H1 (cell line): ENCODE data around the gene RPAP3. TPM values are rescaled to one million over a fixed set of nuclear protein-coding genes. Genes with fewer than 3 reads are reported as not detected.

Source experiments
- CTCF ChIA-PET: fragments of 300-600 bp; sonication (Branson Sonifier 250); formaldehyde crosslinking; loops from one replicate; lab custom pipeline; 2021; ENCODE audit not compliant: partially characterized antibody; lab: Charles Lee
- POLR2A ChIA-PET: fragments of 300-600 bp; sonication (Branson Sonifier 250); formaldehyde crosslinking; loops from one replicate; lab custom pipeline; 2021; ENCODE audit warnings: inconsistent platforms; ENCODE audit not compliant: partially characterized antibody; lab: Charles Lee
- DNase-seq, 2 experiments: peaks; one replicate each; pipeline versions ENCODE4 v3.0.0 to v3.0.0-alpha.2; 2010 to 2022; ENCODE audit warnings: low spot score in 2 of 2, low read depth in 1 of 2, mixed read lengths in 1 of 2
- FAIRE-seq: peaks from 2 replicates; lab custom pipeline; 2011; peaks lifted over from hg19 to GRCh38; lab: Jason Lieb, UNC
- H2AFZ ChIP-seq: 2 replicates; pipeline ENCODE4 v1.8.1; 2012; ENCODE audit warnings: low read length, inconsistent platforms
- H2AK5ac ChIP-seq: 2 replicates; pipeline ENCODE4 v1.6.1; 2013; ENCODE audit warnings: low read depth, low read length
- H2BK120ac ChIP-seq: replicated peaks from 2 replicates; pipeline ENCODE3; 2013; ENCODE audit warnings: low read depth, low read length, inconsistent platforms
- H2BK12ac ChIP-seq: 2 replicates; pipeline ENCODE4 v1.6.1; 2013; ENCODE audit warnings: low read depth, low read length
- H2BK15ac ChIP-seq: 2 replicates; pipeline ENCODE4 v1.6.1; 2013; ENCODE audit warnings: low read length
- H2BK20ac ChIP-seq: 2 replicates; pipeline ENCODE4 v1.6.1; 2013; ENCODE audit warnings: low read length
- H2BK5ac ChIP-seq: 2 replicates; pipeline ENCODE4 v1.6.1; 2013; ENCODE audit warnings: low read depth, low read length
- H3K14ac ChIP-seq: 2 replicates; pipeline ENCODE4 v1.6.1; 2013; ENCODE audit warnings: inconsistent platforms; ENCODE audit not compliant: insufficient read length
- H3K18ac ChIP-seq: 2 replicates; pipeline ENCODE4 v1.6.1; 2013; ENCODE audit warnings: low read length; ENCODE audit errors: extremely low read depth
- H3K23ac ChIP-seq: 2 replicates; pipeline ENCODE4 v1.6.1; 2013; ENCODE audit warnings: inconsistent platforms; ENCODE audit not compliant: insufficient read length
- H3K23me2 ChIP-seq: 2 replicates; pipeline ENCODE4 v1.6.1; 2013; ENCODE audit warnings: low read depth, low read length
- H3K27ac ChIP-seq: 2 replicates; pipeline ENCODE4 v1.6.1; 2011; ENCODE audit warnings: low read depth, low read length, inconsistent platforms
- H3K27me3 ChIP-seq, 4 experiments: replicated peaks in 1 of 4; 1 replicate in 1 of 4; 2 replicates in 3 of 4; pipeline versions ENCODE4 v1.6.1 to v1.8.1; 2011 to 2013; ENCODE audit warnings: low read length in 3 of 4, mild to moderate bottlenecking in 3 of 4, inconsistent platforms in 2 of 4, mixed read lengths in 2 of 4, moderate library complexity in 1 of 4; ENCODE audit not compliant: control insufficient read depth in 3 of 4, insufficient read depth in 3 of 4; ENCODE audit errors: extremely low read depth in 1 of 4
- H3K36me3 ChIP-seq, 4 experiments: 2 replicates each; pipeline versions ENCODE4 v1.6.1 to v1.8.1; 2011 to 2013; ENCODE audit warnings: mild to moderate bottlenecking in 4 of 4, low read length in 3 of 4, moderate library complexity in 2 of 4, control low read depth in 1 of 4, inconsistent platforms in 1 of 4; ENCODE audit not compliant: insufficient read depth in 4 of 4, control insufficient read depth in 2 of 4
- H3K4ac ChIP-seq: replicated peaks from 2 replicates; pipeline ENCODE3; 2013; ENCODE audit warnings: low read length, low read depth, mixed read lengths, inconsistent platforms; ENCODE audit not compliant: insufficient read length
- H3K4me1 ChIP-seq, 4 experiments: replicated peaks in 1 of 4; 1 replicate in 1 of 4; 2 replicates in 3 of 4; pipeline versions ENCODE4 v1.6.1 to v1.8.1; 2011 to 2013; ENCODE audit warnings: low read length in 3 of 4, inconsistent platforms in 2 of 4, mixed read lengths in 1 of 4; ENCODE audit not compliant: insufficient read depth in 4 of 4, control insufficient read depth in 3 of 4
- H3K4me2 ChIP-seq, 2 experiments: 2 replicates each; pipeline versions ENCODE4 v1.6.1 to v1.8.1; 2011 to 2013; ENCODE audit warnings: low read depth in 2 of 2, low read length in 2 of 2, control low read depth in 1 of 2, inconsistent platforms in 1 of 2, mild to moderate bottlenecking in 1 of 2; ENCODE audit not compliant: insufficient read depth in 1 of 2
- H3K4me3 ChIP-seq, 4 experiments: fragments of 200-600, 300-600 bp in 1 of 4; sonication (generic), shearing (Covaris generic), sonication (Bioruptor Twin) in 1 of 4; 2 replicates each; pipeline versions ENCODE4 v1.5.1 to v1.8.1; 2011 to 2016; ENCODE audit warnings: low read length in 4 of 4, low read depth in 3 of 4, control low read depth in 2 of 4, inconsistent platforms in 2 of 4, mild to moderate bottlenecking in 2 of 4, mixed read lengths in 1 of 4, moderate library complexity in 1 of 4; ENCODE audit not compliant: insufficient read depth in 2 of 4; ENCODE audit errors: extremely low read depth in 1 of 4
- H3K56ac ChIP-seq: replicated peaks from 2 replicates; pipeline ENCODE3; 2013; ENCODE audit warnings: low read depth, mild to moderate bottlenecking, mixed read lengths, low read length, inconsistent platforms; ENCODE audit not compliant: insufficient read length
- H3K79me1 ChIP-seq: 2 replicates; pipeline ENCODE4 v1.6.1; 2013; ENCODE audit warnings: low read depth, low read length, control low read depth
- H3K79me2 ChIP-seq, 2 experiments: 2 replicates each; pipeline versions ENCODE4 v1.6.1 to v1.8.1; 2012 to 2013; ENCODE audit warnings: low read length in 2 of 2, mild to moderate bottlenecking in 2 of 2, inconsistent platforms in 1 of 2; ENCODE audit not compliant: insufficient read depth in 2 of 2, control insufficient read depth in 1 of 2
- H3K9ac ChIP-seq, 4 experiments: replicated peaks in 1 of 4; 1 replicate in 1 of 4; 2 replicates in 3 of 4; pipeline versions ENCODE4 v1.6.1 to v1.8.1; 2011 to 2013; ENCODE audit warnings: low read depth in 3 of 4, low read length in 3 of 4, control low read depth in 2 of 4, mild to moderate bottlenecking in 2 of 4, moderate library complexity in 2 of 4, inconsistent platforms in 1 of 4; ENCODE audit errors: extremely low read depth in 1 of 4
- H3K9me3 ChIP-seq, 2 experiments: 2 replicates each; pipeline versions ENCODE4 v1.6.1 to v1.8.1; 2012 to 2013; ENCODE audit warnings: mild to moderate bottlenecking in 2 of 2, moderate library complexity in 2 of 2, control low read depth in 1 of 2, inconsistent platforms in 1 of 2, low read depth in 1 of 2, low read length in 1 of 2, mixed read lengths in 1 of 2; ENCODE audit not compliant: insufficient read depth in 2 of 2
- H4K20me1 ChIP-seq, 2 experiments: replicated peaks in 1 of 2; 2 replicates each; pipeline versions ENCODE3 to v1.8.1; 2011 to 2013; ENCODE audit warnings: inconsistent platforms in 2 of 2, low read length in 2 of 2, mild to moderate bottlenecking in 1 of 2; ENCODE audit not compliant: insufficient read depth in 2 of 2, control insufficient read depth in 1 of 2
- H4K5ac ChIP-seq: 2 replicates; pipeline ENCODE4 v1.6.1; 2013; ENCODE audit warnings: low read length, low read depth, mixed read lengths, inconsistent platforms; ENCODE audit not compliant: insufficient read length
- H4K8ac ChIP-seq: 2 replicates; pipeline ENCODE4 v1.8.0; 2013; ENCODE audit warnings: mild to moderate bottlenecking, moderate library complexity, low read length, inconsistent platforms; ENCODE audit not compliant: insufficient read depth; ENCODE audit errors: extremely low read depth
- H4K91ac ChIP-seq: replicated peaks from 2 replicates; pipeline ENCODE3; 2013; ENCODE audit warnings: low read length, mixed read lengths, inconsistent platforms; ENCODE audit not compliant: insufficient read length
- CREB1 ChIP-seq: IDR thresholded peaks from 2 replicates; pipeline ENCODE4 v1.6.1; 2012; ENCODE audit warnings: inconsistent platforms
- HDAC2 ChIP-seq, 2 experiments: fragments of 300-600 bp in 1 of 2; sonication (generic) in 1 of 2; IDR thresholded peaks; 2 replicates each; pipeline ENCODE4 v1.6.1; 2011 to 2012; ENCODE audit warnings: low read depth in 2 of 2, low read length in 2 of 2, mild to moderate bottlenecking in 2 of 2, moderate library complexity in 2 of 2, borderline replicate concordance in 1 of 2, inconsistent platforms in 1 of 2
- HDAC6 ChIP-seq: IDR thresholded peaks from one replicate; pipeline ENCODE4 v1.7.1; 2012; ENCODE audit warnings: low read depth, mild to moderate bottlenecking, inconsistent platforms, low read length, moderate library complexity
- JUN ChIP-seq: IDR thresholded peaks from 2 replicates; pipeline ENCODE4 v1.6.1; 2011; ENCODE audit warnings: low read depth, mild to moderate bottlenecking, improper control_type of control experiment, low read length
- KDM4A ChIP-seq: IDR thresholded peaks from one replicate; pipeline ENCODE4 v1.7.1; 2012; ENCODE audit warnings: low read depth, mild to moderate bottlenecking, moderate library complexity, low read length, inconsistent platforms; ENCODE audit not compliant: severe bottlenecking
- MAFK ChIP-seq: IDR thresholded peaks from 2 replicates; pipeline ENCODE4 v1.6.1; 2012; ENCODE audit warnings: low read depth, mild to moderate bottlenecking, improper control_type of control experiment, low read length
- RBBP5 ChIP-seq: IDR thresholded peaks from 2 replicates; pipeline ENCODE4 v1.7.1; 2012; ENCODE audit warnings: low read depth, mild to moderate bottlenecking, inconsistent platforms, low read length, moderate library complexity, borderline replicate concordance
- RFX5 ChIP-seq: IDR thresholded peaks from 2 replicates; pipeline ENCODE4 v1.6.1; 2011; ENCODE audit warnings: low read depth, low read length, improper control_type of control experiment, borderline replicate concordance
- SIN3A ChIP-seq, 2 experiments: IDR thresholded peaks in 1 of 2; conservative IDR thresholded peaks in 1 of 2; 2 replicates each; pipeline ENCODE4 v1.6.1; 2011 to 2012; ENCODE audit warnings: low read length in 2 of 2, improper control_type of control experiment in 1 of 2, low read depth in 1 of 2, mild to moderate bottlenecking in 1 of 2
- WGBS, 2 experiments: shearing (Covaris generic) in 1 of 2; methylation state at CpG; one replicate each; pipeline versions ENCODE4 v1.1.6 to v1.1.7; 2013 to 2015; ENCODE audit warnings: low lambda C conversion rate in 2 of 2, mixed read lengths in 2 of 2, inconsistent platforms in 1 of 2, low coverage in 1 of 2, missing lambda C conversion rate in 1 of 2; ENCODE audit not compliant: insufficient replicate concordance in 2 of 2, insufficient coverage in 1 of 2, insufficient read length in 1 of 2; ENCODE audit errors: extremely low coverage in 1 of 2, missing lambda C conversion rate in 1 of 2; 5-methylcytosine and 5-hydroxymethylcytosine counted together
- polyA plus RNA-seq, 7 experiments: library from polyadenylated mRNA; depleted of rRNA in 3 of 7; stranded (reverse) in 5 of 7; unstranded in 2 of 7; fragments of >200 nt in 5 of 7; fragments of 200-250 nt in 2 of 7; gene quantifications; 1 replicate in 5 of 7; 2 replicates in 1 of 7; 4 replicates in 1 of 7; pipeline versions ENCODE4 v1.2.1 to v1.2.3, GENCODE V29; 2011 to 2013; ENCODE audit warnings: missing spikeins in 2 of 7, mixed read lengths in 2 of 7
- total RNA-seq: library from RNA; stranded (reverse); fragmentation: NEBNext Ultra II Directional; extraction: Animal tissue kit (Norgen Biotek cat#: 25700); gene quantifications from 2 replicates; pipeline ENCODE4 v1.2.1, GENCODE V29; 2021

The RPAP3 gene
- total and polyA plus RNA-seq, 2 of the 8 experiments (the other 6 are each of a cell fraction or from before 2014, with no cell fraction given): 6.4 to 60.5 TPM

DNA sequence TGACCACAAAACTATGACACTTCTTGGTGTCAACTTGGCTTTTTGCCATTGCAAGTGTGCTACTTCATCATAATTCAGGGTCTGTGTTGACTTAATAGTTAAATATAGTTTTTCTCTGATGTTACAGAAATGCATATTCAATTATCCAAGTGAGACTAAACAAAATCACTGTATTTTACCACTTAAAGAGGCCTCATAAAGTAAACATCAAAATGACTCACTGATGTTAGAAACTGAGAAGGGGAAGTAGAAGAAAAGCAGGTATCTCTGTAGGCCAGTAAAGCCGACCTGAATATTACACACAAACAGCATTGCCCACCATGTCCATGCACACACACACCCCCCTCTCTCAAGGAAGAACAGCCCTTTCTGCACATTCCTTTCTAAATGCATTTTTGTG, 55.4 kb downstream of the RPAP3 start:
- H3K27me3 ChIP-seq: no peaks in the 10 kb centered on the region
- no peak overlapping the region for H2BK12ac ChIP-seq
- no peaks in the 10 kb centered on the region for H3K9me3 ChIP-seq
- H3K4me2 ChIP-seq: no peak overlapping the region
- H3K56ac ChIP-seq: no peak overlapping the region
- H3K18ac ChIP-seq: no peak overlapping the region
- H2BK5ac ChIP-seq: no peak overlapping the region
- no peak overlapping the region for H3K14ac ChIP-seq
- H3K4me3 ChIP-seq: no peak overlapping the region
- H4K5ac ChIP-seq: no peak overlapping the region
- H4K8ac ChIP-seq: no peak overlapping the region
- H3K4me1 ChIP-seq: peaks cover 2 to 6% (median 5%) of the 10 kb centered on the region in 4 experiments; a peak in 6 of 7 replicates
- no peak overlapping the region for H3K27ac ChIP-seq
- H2AK5ac ChIP-seq: no peak overlapping the region
- H3K9ac ChIP-seq: no peak overlapping the region
- FAIRE-seq (no peak), DNase-seq (no peak)
- no peak overlapping the region for H4K91ac ChIP-seq
- no peak overlapping the region for H2BK120ac ChIP-seq
- no peak overlapping the region for H2AFZ ChIP-seq
- H3K79me1 ChIP-seq: no peaks in the 10 kb centered on the region
- TF ChIP-seq SIN3A (conservative IDR thresholded peaks at IDR 0.05 in 1 of 2, IDR thresholded peaks at IDR 0.05 in 1 of 2; ENCODE audit: low read depth in 1 of 2, low read length in 2 of 2) (no peak), HDAC6 (no peak), JUN (no peak), RBBP5 (no peak), CREB1 (no peak), RFX5 (no peak), HDAC2 (IDR thresholded peaks at IDR 0.05; ENCODE audit: borderline replicate concordance in 1 of 2, low read depth in 2 of 2, low read length in 2 of 2) (no peak), KDM4A (no peak), MAFK (no peak)
- TF ChIP-seq, all 59 proteins: peak for 0
- H3K4ac ChIP-seq: no peak overlapping the region
- 83% methylated on average over 1 of the region's 1 CpG; no CpG with 5 or more reads in 1 of the 2 experiments for WGBS, 2 experiments
- H4K20me1 ChIP-seq: no peaks in the 10 kb centered on the region
- no peaks in the 10 kb centered on the region for H3K23me2 ChIP-seq
- H3K23ac ChIP-seq: no peak overlapping the region
- H2BK15ac ChIP-seq: no peak overlapping the region
- ChIA-PET CTCF (interaction anchor here (1.2 to 7.9 kb wide), 8 partner anchors 8 to 262 kb away, joined by 3 to 61 read pairs (median 12); no protein-coding TSS in a partner anchor), POLR2A (no interaction called here)
- no peaks in the 10 kb centered on the region for H3K79me2 ChIP-seq
- H3K36me3 ChIP-seq: no peaks in the 10 kb centered on the region; a peak in 1 of 8 replicates
- no peak overlapping the region for H2BK20ac ChIP-seq
